Left lung (tissue), 10 donors: ENCODE measurements around the gene CABP4. TPM values are rescaled to one million over a fixed set of nuclear protein-coding genes. Genes with fewer than 3 reads are reported as not detected.

ENCODE experiments used
- ATAC-seq: fragments of 200-7000 bp; cut with Tn5 transposase; one replicate; pipeline ENCODE4 v1.9.1; 2020; ENCODE audit warnings: moderate library complexity
- DNase-seq, 4 donors: peaks; one replicate each; pipeline ENCODE4 v3.0.0-alpha.2; 2013 to 2020
- H3K27ac ChIP-seq, 2 donors: fragments of 200-600 bp; sonication (generic) in 1 of 2; one replicate each; pipeline versions ENCODE4 v1.5.0 to v1.8.0; 2020 to 2021
- H3K27me3 ChIP-seq, 2 donors: fragments of 200-600 bp; sonication (generic) in 1 of 2; one replicate each; pipeline versions ENCODE4 v1.5.0 to v1.8.0; 2020 to 2021
- H3K36me3 ChIP-seq, 2 donors: fragments of 200-600 bp; sonication (generic) in 1 of 2; one replicate each; pipeline versions ENCODE4 v1.5.0 to v1.8.0; 2020 to 2021
- H3K4me1 ChIP-seq, 2 donors: fragments of 200-600 bp; one replicate each; pipeline ENCODE4 v1.8.0; 2021
- H3K4me3 ChIP-seq, 2 donors: fragments of 200-600 bp; sonication (generic) in 1 of 2; one replicate each; pipeline versions ENCODE4 v1.5.0 to v1.8.0; 2020 to 2021; ENCODE audit warnings: mild to moderate bottlenecking in 1 of 2
- H3K9me3 ChIP-seq, 2 donors: fragments of 200-600 bp; sonication (generic) in 1 of 2; one replicate each; pipeline versions ENCODE4 v1.5.0 to v1.8.0; 2020 to 2021
- intact Hi-C, 2 donors: fragments of 100-400 bp; cut with DNase I; formaldehyde crosslinking; loops; one replicate each; pipeline versions ENCODE4 v1.11.2 to v1.14.2; 2022
- polyA plus RNA-seq, 6 donors: library from polyadenylated mRNA; unstranded; fragments of 120-200 nt; gene quantifications; one replicate each; pipeline ENCODE4 v1.2.1, GENCODE V29; 2013; ENCODE audit not compliant: insufficient read length in 6 of 6
- total RNA-seq, 2 donors: library from RNA; stranded (reverse); fragmentation: NEBNext Ultra II Directional; extraction: Animal tissue kit (Norgen Biotek cat#: 25700); gene quantifications; one replicate each; pipeline ENCODE4 v1.2.1, GENCODE V29; 2021
- TF ChIP-seq, protein P1 (sequence below), 2 donors: fragments of 200-600 bp; sonication (generic) in 1 of 2; IDR thresholded peaks; one replicate each; pipeline versions ENCODE4 v1.5.0 to v1.8.0; 2021; ENCODE audit warnings: antibody characterized with exemption in 2 of 2
- donor health status: DM: no; HTN: yes; CAD: no.
- donor health status: DM: no; HTN: no; CAD: no.

Gene CABP4
- total and polyA plus RNA-seq, 8 donors = 1.4 to 2.8 (median 2.2) TPM

DNA sequence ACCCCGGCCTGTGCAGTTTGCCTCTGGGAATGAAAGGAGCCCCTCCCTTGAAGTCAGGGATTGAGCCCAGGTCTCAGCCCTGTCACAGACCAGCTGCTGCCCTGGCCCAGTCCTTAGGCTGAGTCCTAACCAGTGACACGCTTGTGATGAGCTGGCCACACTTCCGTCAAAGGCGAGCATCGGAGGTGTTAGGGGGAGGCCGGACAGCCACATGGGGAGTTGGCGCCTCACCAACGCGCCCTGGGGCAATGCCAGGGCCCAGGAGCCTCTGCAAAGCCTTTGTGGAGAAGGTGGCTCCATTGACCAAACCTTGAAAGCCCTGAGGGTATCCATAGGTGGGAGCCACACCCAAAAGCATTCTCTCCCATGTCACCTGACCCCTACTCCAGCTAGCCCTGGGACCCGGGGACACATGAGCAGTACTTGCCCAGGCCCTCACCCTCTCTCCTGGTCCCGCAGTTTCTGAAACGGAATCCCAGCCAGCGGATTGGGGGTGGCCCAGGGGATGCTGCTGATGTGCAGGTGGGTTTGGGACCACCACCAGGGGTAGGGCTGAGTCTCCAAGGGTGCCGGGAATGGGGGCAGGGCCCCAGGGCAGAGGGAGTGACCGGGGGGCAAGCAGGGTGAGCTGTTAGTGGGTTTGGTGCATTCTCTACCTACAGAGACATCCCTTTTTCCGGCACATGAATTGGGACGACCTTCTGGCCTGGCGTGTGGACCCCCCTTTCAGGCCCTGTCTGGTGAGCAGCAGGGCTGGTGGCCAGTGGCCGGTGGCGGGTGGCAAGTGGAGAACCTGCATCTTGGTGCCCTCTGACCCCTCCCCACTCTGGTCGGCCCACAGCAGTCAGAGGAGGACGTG, 21.4 kb upstream of the CABP4 start:
- Histone ChIP-seq H3K36me3 (peaks cover 0 to 88% of the 10 kb centered on the region in 2 donors), H3K4me3 (no peak overlapping the region), H3K27ac (no peak overlapping the region), H3K4me1 (peaks cover 7 to 42% of the 10 kb centered on the region in 2 donors), H3K9me3 (no peaks in the 10 kb centered on the region), H3K27me3 (no peaks in the 10 kb centered on the region)
- DNase-seq (no peak), ATAC-seq (no peak)
- intact Hi-C loops = no loop called here
- TF ChIP-seq, protein P1, sequence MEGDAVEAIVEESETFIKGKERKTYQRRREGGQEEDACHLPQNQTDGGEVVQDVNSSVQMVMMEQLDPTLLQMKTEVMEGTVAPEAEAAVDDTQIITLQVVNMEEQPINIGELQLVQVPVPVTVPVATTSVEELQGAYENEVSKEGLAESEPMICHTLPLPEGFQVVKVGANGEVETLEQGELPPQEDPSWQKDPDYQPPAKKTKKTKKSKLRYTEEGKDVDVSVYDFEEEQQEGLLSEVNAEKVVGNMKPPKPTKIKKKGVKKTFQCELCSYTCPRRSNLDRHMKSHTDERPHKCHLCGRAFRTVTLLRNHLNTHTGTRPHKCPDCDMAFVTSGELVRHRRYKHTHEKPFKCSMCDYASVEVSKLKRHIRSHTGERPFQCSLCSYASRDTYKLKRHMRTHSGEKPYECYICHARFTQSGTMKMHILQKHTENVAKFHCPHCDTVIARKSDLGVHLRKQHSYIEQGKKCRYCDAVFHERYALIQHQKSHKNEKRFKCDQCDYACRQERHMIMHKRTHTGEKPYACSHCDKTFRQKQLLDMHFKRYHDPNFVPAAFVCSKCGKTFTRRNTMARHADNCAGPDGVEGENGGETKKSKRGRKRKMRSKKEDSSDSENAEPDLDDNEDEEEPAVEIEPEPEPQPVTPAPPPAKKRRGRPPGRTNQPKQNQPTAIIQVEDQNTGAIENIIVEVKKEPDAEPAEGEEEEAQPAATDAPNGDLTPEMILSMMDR (IDR thresholded peaks at IDR 0.05) = no peak

GRCh38 chr11:67434395-67434881, 20.7 kb upstream of the CABP4 start:
- TF ChIP-seq, protein P1 (IDR thresholded peaks at IDR 0.05) = no peak
- intact Hi-C loops = no loop called here
- Histone ChIP-seq H3K4me1 (peaks cover 1 to 42% of the 10 kb centered on the region in 2 donors), H3K9me3 (no peaks in the 10 kb centered on the region), H3K36me3 (peaks cover 0 to 94% of the 10 kb centered on the region in 2 donors), H3K4me3 (no peak overlapping the region), H3K27ac (no peak overlapping the region), H3K27me3 (no peaks in the 10 kb centered on the region)
- ATAC-seq = no peak
- DNase-seq = peak in 1 of 4 donors; percentile 76

DNA sequence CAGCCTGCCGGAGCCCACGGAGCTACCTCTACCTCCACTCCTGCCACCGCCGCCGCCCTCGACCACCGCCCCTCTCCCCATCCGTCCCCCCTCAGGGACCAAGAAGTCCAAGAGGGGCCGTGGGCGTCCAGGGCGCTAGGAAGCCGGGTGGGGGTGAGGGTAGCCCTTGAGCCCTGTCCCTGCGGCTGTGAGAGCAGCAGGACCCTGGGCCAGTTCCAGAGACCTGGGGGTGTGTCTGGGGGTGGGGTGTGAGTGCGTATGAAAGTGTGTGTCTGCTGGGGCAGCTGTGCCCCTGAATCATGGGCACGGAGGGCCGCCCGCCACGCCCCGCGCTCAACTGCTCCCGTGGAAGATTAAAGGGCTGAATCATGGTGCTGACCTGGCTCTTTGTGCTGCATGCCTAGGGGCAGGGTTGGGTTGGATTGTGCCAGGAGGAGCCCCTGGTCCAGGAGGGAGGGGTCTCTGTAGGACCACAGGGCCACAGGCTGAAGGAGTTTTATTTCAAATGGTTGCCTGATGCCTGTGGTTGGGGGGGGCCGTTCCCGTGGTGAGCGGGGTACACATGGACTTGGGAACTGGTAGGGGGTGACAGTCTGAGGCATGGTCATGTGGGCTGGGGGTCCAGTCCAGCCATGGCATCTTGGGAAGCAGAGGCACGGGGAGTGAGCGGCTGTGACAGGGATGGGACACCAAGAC, 20.0 kb upstream of the CABP4 start:
- no peaks in the 10 kb centered on the region for H3K27me3 ChIP-seq
- H3K36me3 ChIP-seq = peaks cover 0 to 95% of the 10 kb centered on the region in 2 donors
- no peak overlapping the region for H3K27ac ChIP-seq
- DNase-seq (peak in 1 of 4 donors; percentile 80), ATAC-seq (no peak)
- intact Hi-C loops = no loop called here
- peak overlapping the region in 1 of 2 donors; percentile 34 for H3K4me3 ChIP-seq
- no peaks in the 10 kb centered on the region for H3K9me3 ChIP-seq
- TF ChIP-seq, protein P1 (IDR thresholded peaks at IDR 0.05) = no peak
- peaks cover 0 to 44% of the 10 kb centered on the region in 2 donors for H3K4me1 ChIP-seq

DNA sequence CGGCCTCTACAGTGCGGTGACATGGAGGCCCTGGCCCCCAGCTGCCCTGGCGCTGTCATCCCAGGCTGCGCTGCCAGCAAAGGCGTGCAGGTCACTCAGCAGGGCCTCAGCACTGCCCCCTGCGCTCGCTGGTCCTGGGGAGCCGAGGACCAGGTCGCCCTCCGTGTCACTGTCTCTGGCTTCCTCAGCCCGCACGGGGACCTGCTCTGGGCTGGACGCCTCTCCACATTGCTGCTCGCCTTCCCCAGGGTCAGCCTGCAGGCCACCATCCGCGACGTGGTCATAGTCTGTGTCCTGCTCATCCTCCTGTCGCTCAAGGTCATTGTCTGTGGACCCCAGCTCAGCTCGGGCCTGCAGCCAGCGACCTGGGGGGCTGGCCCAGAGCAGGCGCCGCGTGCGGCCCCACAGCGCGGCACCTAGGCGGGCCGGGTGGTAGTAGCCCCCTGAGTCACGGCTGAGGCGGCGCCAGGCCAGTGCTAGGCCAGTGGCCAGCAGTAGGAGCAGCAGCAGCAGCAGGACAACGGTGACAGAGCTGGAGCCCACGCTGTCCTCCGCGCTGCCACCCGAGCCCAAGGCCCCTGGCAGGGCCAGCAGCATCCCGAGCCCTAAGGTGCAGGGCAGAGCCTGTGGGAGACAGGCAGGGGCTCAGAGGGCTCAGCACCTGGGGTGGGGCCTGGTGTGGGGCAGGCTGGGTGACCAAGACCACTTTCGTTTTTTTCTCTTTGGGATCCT, 19.3 kb upstream of the CABP4 start:
- TF ChIP-seq, protein P1 (IDR thresholded peaks at IDR 0.05) = no peak
- ATAC-seq (no peak), DNase-seq (peak in 1 of 4 donors; percentile 75)
- Histone ChIP-seq H3K4me3 (peak overlapping the region in 1 of 2 donors; percentile 34), H3K27me3 (no peaks in the 10 kb centered on the region), H3K36me3 (peaks cover 0 to 95% of the 10 kb centered on the region in 2 donors), H3K9me3 (no peaks in the 10 kb centered on the region), H3K27ac (no peak overlapping the region), H3K4me1 (peaks cover 0 to 51% of the 10 kb centered on the region in 2 donors)
- intact Hi-C loops = no loop called here
